SK-N-SH treated with all-trans-retinoic acid at 6 μM for 48 hours (cell line): Measurements from ENCODE around the gene C1orf105.

Experiments
- ATAC-seq: fragments of 200-7000 bp; cut with Tn5 transposase; 3 replicates; pipeline ENCODE4 v1.9.1; 2020; ENCODE audit warnings: mild to moderate bottlenecking, moderate library complexity
- ARNTL ChIP-seq: fragments of 450-650 bp; formaldehyde crosslinking; IDR thresholded peaks from 2 replicates; pipeline ENCODE4 v1.5.0; 2020; ENCODE audit warnings: low read depth, mild to moderate bottlenecking, moderate library complexity, borderline replicate concordance
- BACH2 ChIP-seq: fragments of 250-450 bp; sonication (Bioruptor Pico); IDR thresholded peaks from 2 replicates; pipeline ENCODE4 v1.9.0; 2021; ENCODE audit warnings: mild to moderate bottlenecking, borderline replicate concordance
- CREB5 ChIP-seq: fragments of 250-450 bp; sonication (Bioruptor Pico); IDR thresholded peaks from 2 replicates; pipeline ENCODE4 v1.5.1; 2020; ENCODE audit warnings: low read depth, mild to moderate bottlenecking, moderate library complexity
- CSDC2 ChIP-seq: fragments of 250-450 bp; sonication (Bioruptor Pico); IDR thresholded peaks from 2 replicates; pipeline ENCODE4 v1.5.0; 2020; ENCODE audit warnings: mild to moderate bottlenecking, moderate library complexity
- CSRNP3 ChIP-seq: fragments of 250-450 bp; sonication (Bioruptor Pico); IDR thresholded peaks from 2 replicates; pipeline ENCODE4 v1.5.1; 2021; ENCODE audit warnings: mild to moderate bottlenecking, moderate library complexity
- ESRRG ChIP-seq: fragments of 250-450 bp; sonication (Bioruptor Pico); IDR thresholded peaks from 2 replicates; pipeline ENCODE4 v1.6.1; 2021; ENCODE audit warnings: mild to moderate bottlenecking
- GLIS3 ChIP-seq: fragments of 250-450 bp; sonication (Bioruptor Pico); IDR thresholded peaks from 2 replicates; pipeline ENCODE4 v1.5.0; 2020; ENCODE audit warnings: mild to moderate bottlenecking, moderate library complexity
- ISL1 ChIP-seq: fragments of 250-450 bp; sonication (Bioruptor Pico); IDR thresholded peaks from 2 replicates; pipeline ENCODE4 v2.1.2; 2022; ENCODE audit warnings: mild to moderate bottlenecking, moderate library complexity
- OSR1 ChIP-seq: fragments of 250-450 bp; sonication (Bioruptor Pico); IDR thresholded peaks from 2 replicates; pipeline ENCODE4 v1.8.0; 2022; ENCODE audit warnings: moderate library complexity, mild to moderate bottlenecking, inconsistent platforms
- PATZ1 ChIP-seq: fragments of 250-450 bp; sonication (Bioruptor Pico); IDR thresholded peaks from 2 replicates; pipeline ENCODE4 v1.8.0; 2020; ENCODE audit warnings: mild to moderate bottlenecking, moderate library complexity, borderline replicate concordance
- POU6F1 ChIP-seq: fragments of 250-450 bp; sonication (Bioruptor Pico); IDR thresholded peaks from 2 replicates; pipeline ENCODE4 v1.8.0; 2021; ENCODE audit warnings: low read depth, mild to moderate bottlenecking, moderate library complexity, borderline replicate concordance
- PPARA ChIP-seq: fragments of 250-450 bp; sonication (Bioruptor Pico); IDR thresholded peaks from 2 replicates; pipeline ENCODE4 v1.5.0; 2020; ENCODE audit warnings: mild to moderate bottlenecking, borderline replicate concordance
- RARB ChIP-seq: fragments of 250-450 bp; sonication (Bioruptor Pico); IDR thresholded peaks from 2 replicates; pipeline ENCODE4 v1.8.0; 2021; ENCODE audit warnings: mild to moderate bottlenecking, moderate library complexity
- SNAI2 ChIP-seq: fragments of 250-450 bp; sonication (Bioruptor Pico); IDR thresholded peaks from 2 replicates; pipeline ENCODE4 v1.5.0; 2020; ENCODE audit warnings: mild to moderate bottlenecking, moderate library complexity
- TCF4 ChIP-seq: fragments of 250-450 bp; sonication (Bioruptor Pico); IDR thresholded peaks from 2 replicates; pipeline ENCODE4 v1.8.0; 2021; ENCODE audit warnings: mild to moderate bottlenecking, moderate library complexity, borderline replicate concordance
- TOX ChIP-seq: fragments of 250-450 bp; sonication (Bioruptor Pico); IDR thresholded peaks from 2 replicates; pipeline ENCODE4 v1.8.0; 2021; ENCODE audit warnings: mild to moderate bottlenecking, moderate library complexity, borderline replicate concordance
- TSHZ2 ChIP-seq: fragments of 250-450 bp; sonication (Bioruptor Pico); IDR thresholded peaks from 2 replicates; pipeline ENCODE4 v1.5.0; 2020; ENCODE audit warnings: mild to moderate bottlenecking, moderate library complexity
- ZC3H10 ChIP-seq: fragments of 250-450 bp; sonication (Bioruptor Pico); IDR thresholded peaks from 2 replicates; pipeline ENCODE4 v1.5.1; 2021; ENCODE audit warnings: mild to moderate bottlenecking, moderate library complexity
- ZFP3 ChIP-seq: fragments of 250-450 bp; sonication (Bioruptor Pico); IDR thresholded peaks from 2 replicates; pipeline ENCODE4 v1.5.0; 2020; ENCODE audit warnings: mild to moderate bottlenecking, moderate library complexity
- ZFP30 ChIP-seq: fragments of 450-650 bp; formaldehyde crosslinking; IDR thresholded peaks from 2 replicates; pipeline ENCODE4 v1.5.0; 2022; ENCODE audit warnings: mild to moderate bottlenecking, moderate library complexity
- ZNF565 ChIP-seq: fragments of 450-650 bp; formaldehyde crosslinking; conservative IDR thresholded peaks from 2 replicates; pipeline ENCODE4 v1.5.0; 2020; ENCODE audit warnings: low read depth, mild to moderate bottlenecking, moderate library complexity
- ZNF70 ChIP-seq: fragments of 450-650 bp; formaldehyde crosslinking; IDR thresholded peaks from 2 replicates; pipeline ENCODE4 v1.5.0; 2020; ENCODE audit warnings: mild to moderate bottlenecking, moderate library complexity
- ZNF8 ChIP-seq: fragments of 450-650 bp; formaldehyde crosslinking; IDR thresholded peaks from 2 replicates; pipeline ENCODE4 v1.5.0; 2020; ENCODE audit warnings: mild to moderate bottlenecking, moderate library complexity

The C1orf105 gene

GRCh38 chr1:172394141-172394751 lies 26.2 kb upstream of the C1orf105 start:
- TF ChIP-seq ZFP30 = no peak
- TF ChIP-seq OSR1 (CRISPR knock-in tag) = no peak
- TF ChIP-seq ZFP3 = no peak
- TF ChIP-seq ARNTL (CRISPR knock-in tag) = no peak
- TF ChIP-seq RARB (CRISPR knock-in tag) = no peak
- TF ChIP-seq POU6F1 = no peak
- no peak for TF ChIP-seq TCF4 (CRISPR knock-in tag)
- TF ChIP-seq SNAI2 (CRISPR knock-in tag) = no peak
- no peak for TF ChIP-seq ZNF70 (CRISPR knock-in tag)
- TF ChIP-seq BACH2 (CRISPR knock-in tag) = no peak
- TF ChIP-seq ZNF8 (CRISPR knock-in tag) = no peak
- no peak for TF ChIP-seq CSDC2
- no peak for TF ChIP-seq ESRRG
- no peak for TF ChIP-seq TSHZ2 (CRISPR knock-in tag)
- TF ChIP-seq PPARA (CRISPR knock-in tag) = no peak
- TF ChIP-seq CREB5 (CRISPR knock-in tag) = no peak
- TF ChIP-seq CSRNP3 (CRISPR knock-in tag) = no peak
- TF ChIP-seq ZNF565 (CRISPR knock-in tag) = no peak
- no peak for TF ChIP-seq GLIS3
- ATAC-seq = no peak

- TF ChIP-seq ZNF565 (CRISPR knock-in tag) = no peak
- TF ChIP-seq BACH2 (CRISPR knock-in tag) = no peak
- no peak for TF ChIP-seq TCF4 (CRISPR knock-in tag)
- TF ChIP-seq RARB (CRISPR knock-in tag) = no peak
- no peak for TF ChIP-seq PATZ1
- TF ChIP-seq TOX (CRISPR knock-in tag) = no peak
- no peak for TF ChIP-seq ZC3H10
- TF ChIP-seq CSDC2 = no peak
- TF ChIP-seq SNAI2 (CRISPR knock-in tag) = no peak
- no peak for TF ChIP-seq ZNF70 (CRISPR knock-in tag)
- TF ChIP-seq POU6F1 = no peak
- no peak for TF ChIP-seq OSR1 (CRISPR knock-in tag)
- no peak for TF ChIP-seq ZNF8 (CRISPR knock-in tag)
- TF ChIP-seq CREB5 (CRISPR knock-in tag) = no peak
- no peak for TF ChIP-seq PPARA (CRISPR knock-in tag)
- TF ChIP-seq ESRRG = no peak
- TF ChIP-seq ISL1 (CRISPR knock-in tag) = no peak
- TF ChIP-seq CSRNP3 (CRISPR knock-in tag) = no peak
- no peak for ATAC-seq
Observed at GRCh38 chr1:172394811-172395210, 25.7 kb upstream of the C1orf105 start.
